Measurements from ENCODE around the gene TGIF1.
"Not testable (repeated sequence)": the region's sequence is repeated elsewhere in the genome, so short reads cannot be mapped to it uniquely, and the experiment has no call there.

TGIF1 gene

DNA sequence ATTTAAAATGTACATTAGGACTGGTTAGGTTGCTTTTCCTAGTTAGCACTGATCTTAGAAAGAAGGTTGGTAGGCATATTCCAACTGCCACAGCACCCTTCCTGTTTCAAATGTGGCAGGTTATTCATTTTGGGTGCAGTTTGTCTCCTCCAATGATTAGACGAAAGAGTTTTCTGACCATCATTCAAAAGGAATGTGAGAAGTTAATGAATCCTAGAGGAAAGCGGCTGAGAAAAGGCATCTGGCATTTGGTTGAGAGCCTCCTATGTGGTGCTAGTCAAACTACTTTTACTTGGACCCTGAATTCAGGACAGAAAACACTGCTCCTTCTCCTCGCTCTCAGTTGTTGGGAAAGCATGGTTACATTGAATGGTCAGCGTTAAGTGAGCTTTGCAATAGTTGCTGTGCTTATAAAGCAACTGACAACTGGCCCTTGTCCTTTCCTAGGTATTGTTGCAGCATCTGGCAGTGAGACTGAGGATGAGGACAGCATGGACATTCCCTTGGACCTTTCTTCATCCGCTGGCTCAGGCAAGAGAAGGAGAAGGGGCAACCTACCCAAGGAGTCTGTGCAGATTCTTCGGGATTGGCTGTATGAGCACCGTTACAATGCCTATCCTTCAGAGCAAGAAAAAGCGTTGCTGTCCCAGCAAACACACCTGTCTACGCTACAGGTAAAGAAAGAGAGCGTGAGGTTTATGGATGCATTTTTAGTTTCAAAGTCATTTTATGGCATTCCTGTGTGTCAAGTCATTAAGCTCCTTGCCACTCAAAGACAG lies 6.1 kb downstream of the TGIF1 start:
- DNase-seq (ENCODE audit: low spot score) = no peak

GRCh38 chr18:3456686-3457069 lies 6.7 kb downstream of the TGIF1 start:
- no peak for DNase-seq (ENCODE audit: low spot score)

DNA sequence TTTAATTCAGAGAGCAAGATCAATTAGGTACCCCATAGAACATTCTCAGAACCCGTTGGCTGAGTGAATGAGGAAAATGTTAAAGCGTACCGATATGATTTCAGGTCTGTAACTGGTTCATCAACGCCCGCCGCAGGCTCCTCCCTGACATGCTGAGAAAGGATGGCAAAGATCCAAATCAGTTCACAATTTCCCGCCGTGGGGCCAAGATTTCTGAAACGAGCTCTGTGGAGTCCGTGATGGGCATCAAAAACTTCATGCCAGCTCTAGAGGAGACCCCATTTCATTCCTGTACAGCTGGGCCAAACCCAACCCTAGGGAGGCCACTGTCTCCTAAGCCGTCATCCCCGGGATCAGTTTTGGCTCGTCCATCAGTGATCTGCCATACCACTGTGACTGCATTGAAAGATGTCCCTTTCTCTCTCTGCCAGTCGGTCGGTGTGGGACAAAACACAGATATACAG lies 7.3 kb downstream of the TGIF1 start:
- no peak for DNase-seq (ENCODE audit: low spot score)

GRCh38 chr18:3458378-3458777 lies 8.4 kb downstream of the TGIF1 start:
- DNase-seq (ENCODE audit: low spot score) = no peak

DNA sequence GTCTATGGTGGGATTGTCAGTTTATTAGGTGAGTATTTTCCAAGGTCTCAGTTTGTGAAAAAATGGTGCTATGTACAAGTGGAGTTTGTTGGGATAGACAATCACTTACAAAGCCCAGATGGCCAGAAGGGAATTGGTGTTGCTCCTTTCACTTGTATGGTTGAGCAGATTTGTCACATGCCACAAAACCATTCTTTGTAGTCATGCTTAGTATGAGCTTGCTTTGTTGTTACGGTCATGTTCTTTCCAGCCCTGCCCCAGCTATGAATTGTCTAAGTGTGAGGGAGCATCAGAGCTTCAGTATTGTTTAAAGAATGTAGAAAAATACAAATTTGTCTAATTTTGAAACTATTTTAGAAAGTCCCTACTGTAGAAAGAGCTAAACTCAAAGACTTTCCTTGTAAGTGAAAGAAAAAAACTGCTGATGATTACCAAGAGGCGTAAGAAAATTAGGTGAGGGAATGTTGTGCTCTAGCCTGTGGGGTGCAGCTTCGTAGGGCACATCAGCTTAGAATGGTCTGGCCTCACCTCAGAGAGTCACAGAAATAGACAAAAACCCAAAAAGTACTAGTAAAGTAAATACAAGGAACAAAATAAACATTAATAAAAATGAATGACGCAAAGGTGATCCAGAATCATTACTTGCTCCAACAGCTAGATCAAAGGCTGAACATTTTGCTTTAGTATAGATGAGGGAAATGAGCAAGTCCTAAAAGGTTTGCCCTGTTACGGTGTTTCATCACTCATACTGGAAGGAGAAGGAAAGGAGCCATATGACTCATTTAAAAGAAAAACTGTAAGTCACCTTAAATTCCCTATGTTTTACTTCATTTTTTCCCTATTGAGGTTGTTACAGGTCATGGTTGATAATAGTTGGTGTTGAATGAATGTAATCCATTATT lies 9.2 kb downstream of the TGIF1 start:
- DNase-seq (ENCODE audit: low spot score) = no peak

DNA sequence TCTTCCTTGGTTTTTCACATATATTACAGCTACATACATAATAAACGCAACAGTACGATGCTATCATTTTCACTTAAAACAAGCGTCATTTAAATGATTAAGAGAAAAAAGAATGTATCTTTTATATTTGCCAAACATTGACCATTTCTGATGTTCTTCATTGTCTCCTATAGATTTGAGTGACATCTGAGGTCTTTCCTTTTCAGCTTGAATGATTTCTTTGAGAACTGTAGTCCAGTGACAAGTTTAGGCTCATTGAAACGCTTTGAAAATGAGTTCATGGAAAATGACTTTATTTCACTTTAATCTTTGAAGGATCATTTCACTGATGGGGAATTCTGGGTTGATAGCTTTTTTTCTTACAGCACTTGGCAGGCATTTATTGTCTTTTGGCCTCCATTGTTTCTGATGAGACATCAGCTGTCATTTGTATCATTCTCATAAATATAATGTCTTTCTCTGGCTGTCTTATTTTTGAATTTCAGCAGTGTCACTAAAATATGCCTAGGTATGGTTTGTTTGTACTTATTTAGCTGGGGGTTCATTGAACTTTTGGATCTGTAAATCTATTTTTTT lies 10.9 kb downstream of the TGIF1 start:
- no peak for DNase-seq (ENCODE audit: low spot score)

DNA sequence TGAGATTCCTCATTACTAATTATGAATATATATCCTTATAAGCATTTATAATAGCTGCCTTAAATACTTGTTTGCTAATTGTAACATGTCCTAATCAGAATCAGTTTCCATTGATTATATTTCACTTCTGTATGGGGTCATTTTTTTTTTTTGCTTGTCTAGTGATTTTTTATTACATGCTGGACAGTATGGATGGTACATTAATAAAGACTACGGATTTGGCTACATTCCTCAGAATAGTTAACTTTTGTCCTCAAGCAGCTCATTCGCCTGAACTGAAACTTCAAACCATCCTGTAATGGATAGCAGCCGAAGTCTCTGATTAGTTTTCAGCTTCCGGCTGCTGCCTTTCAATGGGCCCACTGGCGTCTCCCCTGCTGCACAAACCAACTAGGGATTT lies 11.7 kb downstream of the TGIF1 start:
- no peak for DNase-seq (ENCODE audit: low spot score)

- no peak for DNase-seq (ENCODE audit: low spot score)
Observed at GRCh38 chr18:3463051-3463450, 13.1 kb downstream of the TGIF1 start.

DNA sequence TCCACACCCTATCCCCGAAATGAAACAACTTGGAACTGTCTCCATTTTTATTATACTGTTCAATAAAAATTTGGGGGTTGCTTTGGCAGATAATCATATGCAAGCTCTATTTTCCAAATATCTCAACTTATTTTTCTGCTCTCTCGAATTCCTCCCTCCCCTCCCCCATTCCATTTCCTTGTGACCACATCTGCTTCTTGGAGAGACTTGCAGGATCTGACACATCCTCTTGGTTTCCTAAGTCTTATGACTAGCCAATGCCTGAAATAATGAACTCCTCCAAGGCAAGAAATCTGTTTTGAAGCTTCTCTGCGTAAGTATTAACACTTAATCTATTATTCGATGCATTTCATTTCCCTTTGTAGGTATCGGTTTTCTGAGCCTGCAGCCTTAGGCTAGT lies 16.1 kb downstream of the TGIF1 start:
- peak; percentile 62 for DNase-seq (ENCODE audit: low spot score)

GRCh38 chr18:3466872-3467271 lies 16.9 kb downstream of the TGIF1 start:
- no peak for DNase-seq (ENCODE audit: low spot score)

DNA sequence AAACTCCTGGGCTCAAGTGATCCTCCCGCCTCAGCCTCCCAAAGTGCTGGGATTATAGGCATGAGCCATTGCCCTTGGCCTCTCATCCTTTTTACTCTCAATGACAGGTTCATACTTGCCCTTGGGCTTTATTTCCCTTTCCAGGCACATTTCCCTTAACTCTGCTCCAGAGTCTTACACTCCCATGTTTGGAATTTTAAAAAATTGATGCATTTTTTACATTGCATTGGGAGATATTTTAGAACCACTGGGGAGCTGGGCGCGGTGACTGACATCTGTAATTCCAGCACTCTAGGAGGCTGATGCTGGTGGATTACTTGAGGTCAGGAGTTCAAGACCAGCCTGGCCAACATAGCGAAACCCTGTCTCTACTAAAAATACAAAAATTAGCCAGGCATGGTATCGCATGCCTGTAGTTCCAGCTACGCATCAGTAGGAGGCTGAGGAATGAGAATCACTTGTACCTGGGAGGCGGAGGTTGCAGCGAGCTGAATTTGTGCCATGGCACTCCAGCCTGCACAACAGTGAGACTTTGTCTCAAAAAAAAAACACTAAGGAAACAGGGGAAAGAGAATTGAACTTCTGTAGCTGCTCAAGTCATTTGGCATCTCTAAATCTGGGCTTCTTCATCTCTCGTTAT lies 18.2 kb downstream of the TGIF1 start:
- no peak for DNase-seq (ENCODE audit: low spot score)

GRCh38 chr18:3468833-3469232 lies 18.9 kb downstream of the TGIF1 start:
- DNase-seq (ENCODE audit: low spot score) = no peak

DNA sequence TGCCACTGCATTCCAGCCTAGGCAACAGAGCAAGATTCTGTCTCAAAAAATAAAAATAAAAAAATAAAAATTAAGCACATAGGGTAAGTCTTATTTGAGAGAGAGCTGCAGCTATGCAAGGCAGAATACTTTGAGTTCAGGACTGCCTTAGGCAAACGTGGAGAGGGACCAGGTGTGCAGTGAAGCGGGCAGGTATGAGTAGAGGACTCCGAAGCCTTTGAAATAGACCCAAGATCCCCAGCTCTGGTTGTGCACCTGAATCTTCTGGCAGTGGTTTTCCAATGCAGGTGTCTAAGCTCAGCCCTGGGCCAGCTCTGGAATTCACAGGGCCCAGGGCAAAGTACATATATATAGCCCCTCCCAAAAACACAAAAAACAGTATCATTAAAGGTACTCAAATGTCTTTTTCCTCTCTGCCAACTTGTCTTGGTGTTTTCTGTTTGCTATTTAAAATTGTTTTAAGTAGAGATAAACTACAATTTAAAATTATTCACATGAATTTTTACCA lies 21.2 kb downstream of the TGIF1 start:
- no peak for DNase-seq (ENCODE audit: low spot score)

DNA sequence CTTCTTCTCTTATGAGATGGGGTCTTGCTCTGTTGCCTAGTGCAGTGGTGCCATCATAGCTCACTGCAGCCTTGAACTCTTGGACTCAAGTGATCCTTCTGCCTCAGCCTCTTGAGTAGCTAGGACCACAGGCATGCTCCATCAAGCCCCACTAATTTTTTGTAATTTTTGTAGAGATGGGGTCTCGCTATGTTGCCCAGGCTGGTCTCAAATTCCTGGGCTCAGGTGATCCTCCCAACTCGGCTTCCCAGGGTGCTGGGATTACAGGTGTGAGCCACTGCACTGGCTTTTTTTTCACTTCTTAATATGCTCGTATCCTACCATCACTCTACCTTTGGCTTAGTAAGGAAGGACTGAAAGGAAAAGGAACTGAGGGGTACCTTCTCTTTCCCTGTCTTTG lies 22.1 kb downstream of the TGIF1 start:
- DNase-seq (ENCODE audit: low spot score) = not testable (repeated sequence)

DNA sequence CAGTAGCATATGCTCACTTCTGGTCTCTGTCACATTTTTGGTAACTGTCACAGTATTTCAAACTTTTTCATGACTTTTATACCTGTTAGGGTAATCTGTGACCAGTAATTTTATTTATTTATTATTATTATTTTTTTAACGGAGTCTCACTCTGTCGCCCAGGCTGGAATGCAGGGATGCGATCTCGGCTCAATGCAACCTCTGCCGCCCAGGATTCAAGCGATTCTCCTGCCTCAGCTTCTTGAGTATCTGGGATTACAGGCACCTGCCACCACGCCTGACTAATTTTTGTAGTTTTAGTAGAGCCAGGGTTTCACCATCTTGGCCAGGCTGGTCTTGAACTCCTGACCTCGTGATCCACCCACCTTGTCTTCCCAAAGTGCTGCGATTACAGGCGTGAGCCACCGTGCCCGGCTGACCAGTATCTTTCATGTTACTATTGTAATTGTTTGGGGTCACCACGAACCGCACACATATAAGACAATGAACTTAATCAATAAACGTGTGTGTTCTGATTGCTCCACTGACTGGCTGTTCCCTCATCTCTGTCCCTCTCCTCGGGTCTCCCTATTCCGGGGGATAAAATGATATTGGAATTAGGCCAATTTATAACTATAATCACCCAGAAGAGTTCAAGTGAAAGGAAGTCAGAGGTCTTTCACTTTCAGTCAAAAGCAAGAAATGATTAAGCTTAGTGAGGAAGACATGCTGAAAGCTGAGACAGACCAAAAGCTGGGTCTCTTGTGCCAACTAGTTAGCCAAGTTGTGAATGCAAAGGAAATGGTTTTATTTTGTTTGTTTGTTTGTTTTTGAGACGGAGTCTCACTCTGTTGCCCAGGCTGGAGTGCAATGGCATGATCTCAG lies 22.9 kb downstream of the TGIF1 start:
- no peak for DNase-seq (ENCODE audit: low spot score)

GRCh38 chr18:3478262-3478978 lies 28.4 kb downstream of the TGIF1 start:
- DNase-seq (ENCODE audit: low spot score) = no peak

DNA sequence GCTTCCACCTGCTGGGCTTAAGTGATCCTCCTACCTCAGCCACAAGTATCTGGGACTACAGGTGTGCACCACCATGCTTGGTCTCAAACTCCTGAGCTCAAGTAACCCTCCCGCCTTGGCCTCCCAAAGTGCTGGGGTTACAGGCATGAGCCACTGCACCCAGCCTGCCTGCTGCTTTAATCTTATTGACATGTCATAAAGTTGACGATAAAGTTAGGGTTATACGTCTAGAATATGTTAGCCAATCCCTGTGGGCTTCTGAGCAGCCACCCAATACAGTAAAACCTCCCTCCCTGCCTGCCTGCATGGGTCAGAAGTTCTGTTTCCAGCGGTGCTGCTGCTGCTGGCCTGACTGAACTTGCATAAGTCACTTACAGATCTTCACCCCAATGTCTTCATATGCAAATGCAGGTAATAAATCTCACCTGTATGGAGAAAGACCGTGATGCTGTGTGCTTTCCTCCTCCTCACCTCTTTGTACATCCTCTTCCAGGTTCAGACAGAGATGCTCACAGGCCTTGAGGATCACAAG lies 30.1 kb downstream of the TGIF1 start:
- DNase-seq (ENCODE audit: low spot score) = no peak

GRCh38 chr18:3480827-3481573 lies 31.0 kb downstream of the TGIF1 start:
- DNase-seq (ENCODE audit: low spot score) = no peak

DNA sequence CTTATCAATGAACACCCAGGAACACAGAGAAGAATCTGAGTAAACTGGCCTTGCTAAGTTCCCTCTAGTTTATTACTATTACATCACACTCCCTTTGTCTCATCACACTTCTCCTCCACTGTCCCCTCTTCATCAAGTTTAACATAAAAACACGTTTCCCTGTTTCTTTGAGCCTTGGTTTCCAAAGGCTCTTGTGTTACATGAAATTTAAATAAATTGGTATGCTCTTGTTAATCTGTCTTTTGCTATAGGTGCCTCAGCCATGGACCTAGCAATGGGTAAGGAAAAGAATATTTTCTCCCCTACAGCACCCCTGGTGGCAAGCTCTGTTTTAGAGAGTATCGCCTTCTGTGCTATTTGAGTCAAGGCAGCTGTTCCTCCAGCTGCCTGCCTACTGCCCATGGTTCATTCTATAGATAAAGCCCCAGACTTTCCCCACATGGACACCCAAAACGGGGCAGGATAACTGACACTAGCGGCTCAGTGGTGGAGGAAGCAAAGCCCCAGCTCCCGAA lies 31.8 kb downstream of the TGIF1 start:
- DNase-seq (ENCODE audit: low spot score) = peak; percentile 53

All from AG08396 (cell line).